GM18870 (cell line): ENCODE data around the gene THADA.
"Not testable (repeated sequence)": the region's sequence is repeated elsewhere in the genome, so short reads cannot be mapped to it uniquely, and the experiment has no call there.

Experiments
- ATAC-seq: cut with Tn5 transposase; IDR thresholded peaks from one replicate; pipeline ENCODE4 v1.9.1; 2021; ENCODE audit warnings: moderate library complexity; ENCODE audit not compliant: unreplicated experiment

Gene THADA

DNA sequence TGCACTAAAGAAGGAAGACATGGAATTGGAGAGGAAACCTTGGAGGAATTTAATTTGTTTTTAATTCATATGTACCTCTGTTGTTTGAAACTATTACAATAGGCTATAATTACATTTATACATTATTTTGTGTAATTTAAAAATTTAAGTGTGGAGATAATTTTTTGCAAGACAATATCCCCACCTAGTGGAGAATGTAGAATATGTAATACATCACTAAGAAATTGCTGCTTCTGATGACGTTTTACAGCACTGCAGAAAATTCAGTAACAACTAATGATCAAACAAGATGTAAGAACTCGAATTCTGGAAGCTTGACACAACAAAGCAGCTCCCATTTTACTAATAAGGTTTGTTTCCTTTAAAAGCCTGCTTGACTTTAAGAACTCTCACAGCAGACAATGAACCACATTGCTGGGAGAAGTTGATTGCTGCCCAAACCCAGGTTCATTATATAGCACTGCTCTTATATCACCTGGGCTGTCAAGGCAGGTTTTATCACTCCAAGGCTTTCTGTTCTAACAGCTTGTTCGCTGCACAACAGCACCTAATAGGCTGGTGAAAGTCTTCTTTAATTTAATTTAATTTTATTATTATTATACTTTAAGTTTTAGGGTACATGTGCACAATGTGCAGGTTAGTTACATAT is 53.4 kb downstream of the THADA start:
- no peak for ATAC-seq

- no peak for ATAC-seq
These were observed 54.7 kb downstream of the THADA start for GRCh38 chr2:43541165-43541564.

- no peak for ATAC-seq
These were observed 55.6 kb downstream of the THADA start for GRCh38 chr2:43540021-43540779.

GRCh38 chr2:43539436-43539835 is 56.4 kb downstream of the THADA start:
- no peak for ATAC-seq

DNA sequence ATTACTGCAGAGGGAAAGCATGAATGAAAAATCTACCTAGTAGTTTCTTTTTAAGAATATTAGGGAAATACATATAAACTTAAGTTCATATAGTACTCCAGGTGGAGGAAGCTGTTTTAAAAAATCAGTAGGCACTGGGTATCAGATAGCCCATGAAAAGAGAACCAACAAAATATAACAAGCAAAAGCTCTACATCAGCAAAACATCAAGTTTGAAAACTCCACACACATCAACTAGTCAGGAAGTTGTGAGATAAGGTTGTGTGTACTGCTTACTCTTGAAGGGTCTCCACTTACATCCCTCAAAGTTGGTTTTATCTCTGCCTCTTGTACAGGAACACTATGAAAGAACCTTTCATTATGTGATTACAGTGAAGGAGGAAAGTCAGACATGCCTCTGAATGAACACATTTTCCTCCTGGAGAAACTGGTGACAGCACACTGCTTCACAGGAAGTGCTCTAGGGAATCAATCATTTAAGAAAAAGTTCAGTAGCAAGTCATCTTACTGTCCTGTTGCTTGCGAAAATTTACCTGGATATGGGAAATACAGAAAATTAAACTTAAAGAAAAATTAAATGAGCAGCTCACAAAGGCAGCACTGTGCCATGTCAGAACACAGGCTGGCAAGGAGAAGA is 57.7 kb downstream of the THADA start:
- ATAC-seq = no peak

GRCh38 chr2:43537137-43537536 is 58.7 kb downstream of the THADA start:
- ATAC-seq = no peak

GRCh38 chr2:43534569-43534968 is 61.3 kb downstream of the THADA start:
- ATAC-seq = no peak

DNA sequence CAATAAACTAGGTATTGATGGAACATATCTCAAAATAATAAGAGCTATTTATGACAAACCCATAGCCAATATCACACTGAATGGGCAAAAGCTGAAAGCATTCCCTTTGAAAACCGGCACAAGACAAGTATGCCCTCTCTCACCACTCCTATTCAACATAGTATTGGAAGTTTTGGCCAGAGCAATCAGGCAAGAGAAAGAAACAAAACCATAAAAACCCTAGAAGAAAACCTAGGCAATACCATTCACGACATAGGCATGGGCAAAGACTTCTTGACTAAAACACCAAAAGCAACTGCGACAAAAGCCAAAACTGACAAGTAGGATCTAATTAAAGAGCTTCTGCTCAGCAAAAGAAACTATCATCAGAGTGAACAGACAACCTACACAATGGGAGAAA is 63.3 kb downstream of the THADA start:
- ATAC-seq = not testable (repeated sequence)

DNA sequence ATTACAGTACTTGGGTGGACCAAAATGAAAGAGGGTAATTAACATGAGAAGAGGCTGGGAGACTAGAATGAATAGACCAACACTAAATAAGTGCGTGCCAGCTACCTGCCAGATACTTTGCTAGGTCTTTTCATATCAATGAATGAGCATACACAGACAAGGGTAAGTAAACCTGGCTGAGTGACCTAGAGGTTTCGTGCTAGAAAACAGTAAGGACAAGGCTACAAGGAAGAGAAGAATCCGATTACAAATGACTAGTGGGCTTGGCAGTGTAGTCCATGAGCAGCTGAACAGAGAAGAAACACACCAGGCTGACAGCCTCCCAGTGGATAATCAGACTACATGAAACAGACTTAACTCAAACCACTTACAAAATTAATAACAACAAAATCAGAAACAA is 64.6 kb downstream of the THADA start:
- ATAC-seq = no peak

- no peak for ATAC-seq
These were observed 68.8 kb downstream of the THADA start for GRCh38 chr2:43526994-43527393.

- no peak for ATAC-seq
These were observed 70.3 kb downstream of the THADA start for GRCh38 chr2:43525506-43525905.

GRCh38 chr2:43524177-43524965 is 71.5 kb downstream of the THADA start:
- no peak for ATAC-seq

GRCh38 chr2:43522177-43522576 is 73.7 kb downstream of the THADA start:
- ATAC-seq = no peak

- ATAC-seq = no peak
These were observed 74.3 kb downstream of the THADA start for GRCh38 chr2:43521568-43521967.

- no peak for ATAC-seq
These were observed 74.9 kb downstream of the THADA start for GRCh38 chr2:43520919-43521318.

DNA sequence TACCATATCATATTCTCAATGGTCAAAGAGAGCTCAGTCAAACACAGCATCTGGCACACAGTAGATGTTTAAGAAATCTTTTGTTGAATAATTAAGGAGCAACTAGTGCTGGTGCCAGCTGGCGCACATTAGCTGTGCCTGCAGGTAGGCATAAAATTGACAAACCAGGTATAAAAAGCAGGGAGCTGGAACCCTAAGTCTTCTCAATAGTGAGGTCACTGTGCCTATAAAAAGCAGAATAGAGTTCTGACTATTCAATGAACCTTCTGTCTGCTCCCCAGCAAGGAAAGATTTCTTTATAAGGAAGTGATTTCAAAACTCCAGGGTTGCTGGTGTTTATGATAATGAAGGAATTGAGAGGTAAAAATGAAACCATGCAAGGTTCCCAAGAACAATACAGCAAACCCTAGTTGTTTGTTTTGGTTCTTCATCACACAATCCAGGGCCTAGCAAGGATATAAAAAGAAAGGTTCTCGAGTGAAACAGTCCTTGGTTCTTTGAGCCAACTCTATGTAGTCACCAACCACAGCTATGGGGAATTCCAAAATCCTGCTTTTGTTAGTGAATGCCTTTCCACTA is 76.1 kb downstream of the THADA start:
- ATAC-seq = no peak

DNA sequence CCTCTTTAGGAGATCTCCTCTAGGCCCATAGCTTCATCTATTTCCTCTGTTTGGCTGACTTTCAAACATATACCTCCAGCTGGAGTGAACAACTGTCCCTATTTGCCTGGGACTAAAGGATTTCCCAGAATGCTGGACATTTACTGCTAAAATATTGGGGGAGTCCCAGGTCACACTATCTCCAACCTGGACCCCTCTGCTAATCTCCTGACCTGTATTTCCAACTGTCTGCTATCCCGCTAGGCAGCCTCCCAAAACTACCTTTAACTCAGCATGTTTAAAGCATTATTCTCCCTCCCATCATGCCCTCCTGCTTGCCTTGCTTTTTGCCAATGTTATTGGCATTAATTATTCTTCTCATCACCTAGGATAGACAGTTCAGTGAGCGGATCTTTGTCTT is 77.1 kb downstream of the THADA start:
- ATAC-seq = no peak

- no peak for ATAC-seq
These were observed 77.7 kb downstream of the THADA start for GRCh38 chr2:43518181-43518580.

DNA sequence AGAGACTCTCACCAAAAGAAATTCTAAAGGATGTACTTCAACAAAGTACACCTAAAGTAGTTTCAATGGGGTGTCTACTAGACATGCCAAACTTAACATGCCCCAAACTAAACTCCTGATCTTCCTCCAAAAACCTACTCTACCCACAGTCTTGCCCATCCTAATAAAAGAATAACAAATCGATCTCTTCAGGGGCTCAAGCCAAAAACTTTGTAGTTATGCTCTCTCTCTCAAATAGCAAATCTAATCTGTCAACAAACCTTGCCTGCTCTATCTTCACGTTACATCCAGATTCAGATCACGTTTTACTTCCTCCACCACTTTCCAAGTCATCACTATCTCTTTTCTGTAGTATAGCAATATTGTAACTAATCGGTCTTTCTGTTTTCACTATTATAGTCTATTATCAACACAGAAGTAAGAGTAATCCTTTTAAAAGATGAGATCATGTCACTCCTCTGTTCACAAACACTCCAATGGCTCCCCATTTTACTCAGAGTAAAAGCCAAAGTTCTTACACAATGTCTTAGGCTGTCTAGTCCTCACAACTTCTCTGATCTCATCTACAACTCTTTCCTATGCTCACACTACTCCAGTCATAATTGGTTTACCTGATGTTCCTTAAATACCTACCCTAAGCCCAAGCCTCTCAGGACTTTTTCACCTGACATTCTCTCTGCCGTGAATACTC is 79.9 kb downstream of the THADA start:
- ATAC-seq = no peak

DNA sequence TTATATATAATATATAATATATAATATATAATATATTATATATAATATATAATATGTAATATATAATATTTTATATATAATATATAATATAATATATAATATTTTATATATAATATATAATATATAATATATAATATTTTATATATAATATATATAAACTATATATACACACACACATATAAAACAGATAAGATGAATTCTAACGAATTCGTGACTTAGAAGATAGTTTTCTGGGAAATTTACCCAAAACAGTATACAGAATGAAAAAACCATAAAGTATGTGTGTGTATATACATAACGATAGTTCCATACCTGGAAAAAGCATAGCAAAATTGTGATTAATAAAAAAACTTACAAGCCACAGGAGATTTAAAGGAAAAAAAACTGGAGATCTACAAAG is 80.6 kb downstream of the THADA start:
- ATAC-seq = no peak
